Thoracic aorta (tissue), 2 donors: ENCODE results near the gene NABP1. TPM values are rescaled to one million over a fixed set of nuclear protein-coding genes. Genes with fewer than 3 reads are reported as not detected.

Experiments
- ATAC-seq: fragments of 150-250 bp; one replicate; pipeline ENCODE4 v1.8.0; 2017; ENCODE audit warnings: low read depth; ENCODE audit not compliant: insufficient number of reproducible peaks, low FRiP score
- DNase-seq: peaks from one replicate; pipeline ENCODE4 v3.0.0-alpha.2; 2020; ENCODE audit warnings: low spot score
- H3K27ac ChIP-seq, 2 donors: fragments of 200-600 bp; sonication (generic); 1 replicate in 1 of 2; 2 replicates in 1 of 2; pipeline ENCODE4 v1.5.1; 2016; ENCODE audit warnings: mild to moderate bottlenecking in 2 of 2, moderate library complexity in 2 of 2
- H3K27me3 ChIP-seq: fragments of 200-600 bp; sonication (generic); replicated peaks from 2 replicates; pipeline ENCODE4 v1.6.0; 2016; ENCODE audit warnings: mild to moderate bottlenecking; ENCODE audit not compliant: insufficient read depth
- H3K36me3 ChIP-seq: fragments of 200-600 bp; sonication (generic); one replicate; pipeline ENCODE4 v1.5.1; 2016
- H3K4me1 ChIP-seq, 2 donors: fragments of 200-600 bp; sonication (generic); 1 replicate in 1 of 2; 2 replicates in 1 of 2; pipeline versions ENCODE4 v1.5.1 to v1.6.0; 2016; ENCODE audit warnings: low read depth in 2 of 2, mild to moderate bottlenecking in 1 of 2; ENCODE audit not compliant: control insufficient read depth in 1 of 2
- H3K4me3 ChIP-seq: fragments of 200-600 bp; sonication (generic); 2 replicates; pipeline ENCODE4 v1.5.1; 2016; ENCODE audit warnings: mild to moderate bottlenecking
- H3K9me3 ChIP-seq: fragments of 200-600 bp; sonication (generic); 2 replicates; pipeline ENCODE4 v1.5.1; 2016
- CTCF ChIP-seq: fragments of 200-600 bp; sonication (generic); IDR thresholded peaks from one replicate; pipeline ENCODE4 v1.5.1; 2019; ENCODE audit warnings: antibody characterized with exemption
- total RNA-seq, 2 donors: library from RNA; depleted of rRNA; stranded (reverse); fragments of >200 nt; gene quantifications; one replicate each; pipeline versions ENCODE4 v1.1.0 to v1.2.3, GENCODE V29; 2016

Gene NABP1
- total RNA-seq, 2 donors from 2014 or later = 25.2 to 84.7 TPM

GRCh38 chr2:191645032-191645431 is 32.9 kb upstream of the NABP1 start:
- no peaks in the 10 kb centered on the region for H3K4me1 ChIP-seq
- DNase-seq (no peak), ATAC-seq (no peak)
- no peaks in the 10 kb centered on the region for H3K27me3 ChIP-seq
- TF ChIP-seq CTCF = no peak
- H3K27ac ChIP-seq = no peak overlapping the region
- no peaks in the 10 kb centered on the region for H3K36me3 ChIP-seq
- no peak overlapping the region for H3K4me3 ChIP-seq
- H3K9me3 ChIP-seq = no peaks in the 10 kb centered on the region

GRCh38 chr2:191645434-191646162 is 32.3 kb upstream of the NABP1 start:
- DNase-seq (no peak), ATAC-seq (no peak)
- no peak overlapping the region for H3K4me3 ChIP-seq
- H3K36me3 ChIP-seq = no peaks in the 10 kb centered on the region
- no peak for TF ChIP-seq CTCF
- H3K9me3 ChIP-seq = no peaks in the 10 kb centered on the region
- H3K27ac ChIP-seq = no peak overlapping the region
- no peaks in the 10 kb centered on the region for H3K4me1 ChIP-seq
- no peaks in the 10 kb centered on the region for H3K27me3 ChIP-seq

GRCh38 chr2:191646163-191646902 is 31.6 kb upstream of the NABP1 start:
- no peak overlapping the region for H3K27ac ChIP-seq
- no peaks in the 10 kb centered on the region for H3K9me3 ChIP-seq
- DNase-seq (no peak), ATAC-seq (no peak)
- no peak overlapping the region for H3K4me3 ChIP-seq
- H3K4me1 ChIP-seq = no peaks in the 10 kb centered on the region
- no peaks in the 10 kb centered on the region for H3K36me3 ChIP-seq
- TF ChIP-seq CTCF = no peak
- no peaks in the 10 kb centered on the region for H3K27me3 ChIP-seq

- no peaks in the 10 kb centered on the region for H3K9me3 ChIP-seq
- no peaks in the 10 kb centered on the region for H3K4me1 ChIP-seq
- H3K27ac ChIP-seq = no peak overlapping the region
- no peaks in the 10 kb centered on the region for H3K27me3 ChIP-seq
- TF ChIP-seq CTCF = no peak
- no peak for DNase-seq
- no peaks in the 10 kb centered on the region for H3K36me3 ChIP-seq
- no peak overlapping the region for H3K4me3 ChIP-seq
- no peak for ATAC-seq
These were observed 28.4 kb upstream of the NABP1 start for GRCh38 chr2:191649519-191649918.

- no peak for DNase-seq
- ATAC-seq = no peak
These were observed 26.8 kb upstream of the NABP1 start for GRCh38 chr2:191650896-191651773.

More at GRCh38 chr2:191650896-191651773, 26.8 kb upstream of the NABP1 start:
- no peaks in the 10 kb centered on the region for H3K9me3 ChIP-seq
- no peak for TF ChIP-seq CTCF
- no peaks in the 10 kb centered on the region for H3K36me3 ChIP-seq
- H3K27ac ChIP-seq = no peak overlapping the region
- no peaks in the 10 kb centered on the region for H3K27me3 ChIP-seq
- no peaks in the 10 kb centered on the region for H3K4me1 ChIP-seq
- H3K4me3 ChIP-seq = no peak overlapping the region
